GM12875 (cell line): ENCODE measurements around the gene ERICH6B.

Experiments used
- H3K4me3 ChIP-seq: one replicate; pipeline ENCODE4 v1.5.1; 2011; ENCODE audit warnings: low read depth, low read length, control low read depth
- CTCF ChIP-seq: IDR thresholded peaks from 2 replicates; pipeline ENCODE4 v1.5.1; 2011; ENCODE audit warnings: low read depth, mild to moderate bottlenecking, control low read depth, inconsistent platforms, low read length, moderate library complexity, borderline replicate concordance; ENCODE audit not compliant: insufficient read depth

ERICH6B gene

GRCh38 chr13:45501175-45501526 is 114.4 kb downstream of the ERICH6B start:
- H3K4me3 ChIP-seq: no peak overlapping the region

GRCh38 chr13:45500492-45501174 is 114.9 kb downstream of the ERICH6B start:
- TF ChIP-seq CTCF: no peak
- H3K4me3 ChIP-seq: no peak overlapping the region

More at GRCh38 chr13:45501175-45501526, 114.4 kb downstream of the ERICH6B start:
- TF ChIP-seq CTCF: no peak

GRCh38 chr13:45496942-45497341 is 118.6 kb downstream of the ERICH6B start:
- H3K4me3 ChIP-seq: no peak overlapping the region
- TF ChIP-seq CTCF: no peak

- no peak for TF ChIP-seq CTCF
- no peak overlapping the region for H3K4me3 ChIP-seq
Observed at GRCh38 chr13:45492538-45492937, 123.0 kb downstream of the ERICH6B start.
